ENCODE results near the gene RHOF.

DNA sequence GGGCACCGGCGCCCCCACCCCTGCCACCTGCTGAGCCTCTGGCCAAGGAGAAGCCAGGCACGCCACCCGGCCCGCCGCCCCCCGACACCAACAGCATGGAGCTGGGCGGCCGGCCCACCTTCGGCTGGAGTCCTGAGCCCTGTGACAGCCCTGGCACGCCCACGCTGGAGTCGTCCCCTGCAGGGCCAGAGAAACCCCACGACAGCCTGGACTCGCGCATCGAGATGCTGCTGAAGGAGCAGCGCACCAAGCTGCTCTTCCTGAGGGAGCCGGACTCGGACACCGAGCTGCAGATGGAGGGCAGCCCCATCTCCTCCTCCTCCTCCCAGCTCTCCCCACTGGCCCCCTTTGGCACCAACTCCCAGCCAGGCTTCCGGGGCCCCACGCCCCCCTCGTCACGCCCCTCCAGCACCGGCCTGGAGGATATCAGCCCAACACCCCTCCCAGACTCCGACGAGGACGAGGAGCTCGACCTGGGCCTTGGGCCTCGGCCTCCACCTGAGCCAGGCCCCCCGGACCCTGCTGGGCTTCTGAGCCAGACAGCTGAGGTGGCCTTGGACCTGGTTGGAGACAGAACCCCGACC lies 16.8 kb upstream of the RHOF start:
- TF ChIP-seq, protein P1, sequence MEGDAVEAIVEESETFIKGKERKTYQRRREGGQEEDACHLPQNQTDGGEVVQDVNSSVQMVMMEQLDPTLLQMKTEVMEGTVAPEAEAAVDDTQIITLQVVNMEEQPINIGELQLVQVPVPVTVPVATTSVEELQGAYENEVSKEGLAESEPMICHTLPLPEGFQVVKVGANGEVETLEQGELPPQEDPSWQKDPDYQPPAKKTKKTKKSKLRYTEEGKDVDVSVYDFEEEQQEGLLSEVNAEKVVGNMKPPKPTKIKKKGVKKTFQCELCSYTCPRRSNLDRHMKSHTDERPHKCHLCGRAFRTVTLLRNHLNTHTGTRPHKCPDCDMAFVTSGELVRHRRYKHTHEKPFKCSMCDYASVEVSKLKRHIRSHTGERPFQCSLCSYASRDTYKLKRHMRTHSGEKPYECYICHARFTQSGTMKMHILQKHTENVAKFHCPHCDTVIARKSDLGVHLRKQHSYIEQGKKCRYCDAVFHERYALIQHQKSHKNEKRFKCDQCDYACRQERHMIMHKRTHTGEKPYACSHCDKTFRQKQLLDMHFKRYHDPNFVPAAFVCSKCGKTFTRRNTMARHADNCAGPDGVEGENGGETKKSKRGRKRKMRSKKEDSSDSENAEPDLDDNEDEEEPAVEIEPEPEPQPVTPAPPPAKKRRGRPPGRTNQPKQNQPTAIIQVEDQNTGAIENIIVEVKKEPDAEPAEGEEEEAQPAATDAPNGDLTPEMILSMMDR (IDR thresholded peaks at IDR 0.05): no peak
- no peak for TF ChIP-seq ZFX (IDR thresholded peaks at IDR 0.05; ENCODE audit: borderline replicate concordance)

Measured in 22Rv1 (cell line).